Mesodermal cell (in vitro differentiated cells): Measurements from ENCODE around the gene TSPAN3.
A peak's percentile ranks its signal among the peaks of the same experiment; 100 is the strongest.

Source experiments
- H3K27ac ChIP-seq: 2 replicates; pipeline ENCODE4 v1.7.0; 2013; ENCODE audit warnings: mild to moderate bottlenecking, low read depth, low read length, moderate library complexity; ENCODE audit not compliant: severe bottlenecking
- H3K36me3 ChIP-seq: 2 replicates; pipeline ENCODE4 v1.7.1; 2013; ENCODE audit warnings: mild to moderate bottlenecking, low read length, moderate library complexity; ENCODE audit not compliant: control insufficient read depth, insufficient read depth
- H3K4me1 ChIP-seq: one replicate; pipeline ENCODE4 v1.7.1; 2013; ENCODE audit warnings: mild to moderate bottlenecking, low read length; ENCODE audit not compliant: insufficient read depth, control insufficient read depth, poor library complexity, severe bottlenecking
- H3K4me3 ChIP-seq: 2 replicates; pipeline ENCODE4 v1.7.0; 2013; ENCODE audit warnings: low read length, control low read depth, mild to moderate bottlenecking; ENCODE audit not compliant: insufficient read depth, poor library complexity, severe bottlenecking; ENCODE audit errors: extremely low read depth
- H3K9me3 ChIP-seq: 2 replicates; pipeline ENCODE4 v1.7.1; 2013; ENCODE audit warnings: mild to moderate bottlenecking, low read length, moderate library complexity; ENCODE audit not compliant: control insufficient read depth
- WGBS, 2 experiments: methylation state at CpG; one replicate each; pipeline ENCODE4 v1.1.5; 2013; ENCODE audit warnings: missing lambda C conversion rate in 2 of 2; ENCODE audit not compliant: insufficient coverage in 2 of 2; 5-methylcytosine and 5-hydroxymethylcytosine counted together

The TSPAN3 gene

DNA sequence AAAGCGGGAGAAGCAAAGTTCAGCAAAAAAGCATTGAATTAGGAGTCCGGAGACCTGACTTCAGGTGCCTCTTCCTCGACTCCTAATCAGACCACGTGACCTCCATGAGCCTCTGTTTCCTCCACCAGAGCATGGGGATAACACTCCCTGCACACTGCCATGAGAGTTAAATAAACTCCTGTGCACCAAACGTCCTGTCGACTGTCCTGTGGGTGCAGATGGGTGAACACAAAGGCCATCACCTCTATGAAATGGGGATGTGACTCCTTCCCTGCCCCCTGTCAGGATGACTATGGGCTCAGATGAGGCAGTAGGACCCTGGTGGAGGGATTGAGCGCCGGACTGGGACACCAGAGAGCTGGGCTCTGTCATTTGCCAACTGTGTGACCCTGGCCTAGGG is 13.5 kb upstream of the TSPAN3 start:
- no peaks in the 10 kb centered on the region for H3K9me3 ChIP-seq
- WGBS, 2 experiments: 94 to 97% methylated on average over 6 to 8 of the region's 8 CpGs
- H3K36me3 ChIP-seq: no peaks in the 10 kb centered on the region
- H3K4me1 ChIP-seq: no peaks in the 10 kb centered on the region
- no peak overlapping the region for H3K4me3 ChIP-seq
- H3K27ac ChIP-seq: no peak overlapping the region

DNA sequence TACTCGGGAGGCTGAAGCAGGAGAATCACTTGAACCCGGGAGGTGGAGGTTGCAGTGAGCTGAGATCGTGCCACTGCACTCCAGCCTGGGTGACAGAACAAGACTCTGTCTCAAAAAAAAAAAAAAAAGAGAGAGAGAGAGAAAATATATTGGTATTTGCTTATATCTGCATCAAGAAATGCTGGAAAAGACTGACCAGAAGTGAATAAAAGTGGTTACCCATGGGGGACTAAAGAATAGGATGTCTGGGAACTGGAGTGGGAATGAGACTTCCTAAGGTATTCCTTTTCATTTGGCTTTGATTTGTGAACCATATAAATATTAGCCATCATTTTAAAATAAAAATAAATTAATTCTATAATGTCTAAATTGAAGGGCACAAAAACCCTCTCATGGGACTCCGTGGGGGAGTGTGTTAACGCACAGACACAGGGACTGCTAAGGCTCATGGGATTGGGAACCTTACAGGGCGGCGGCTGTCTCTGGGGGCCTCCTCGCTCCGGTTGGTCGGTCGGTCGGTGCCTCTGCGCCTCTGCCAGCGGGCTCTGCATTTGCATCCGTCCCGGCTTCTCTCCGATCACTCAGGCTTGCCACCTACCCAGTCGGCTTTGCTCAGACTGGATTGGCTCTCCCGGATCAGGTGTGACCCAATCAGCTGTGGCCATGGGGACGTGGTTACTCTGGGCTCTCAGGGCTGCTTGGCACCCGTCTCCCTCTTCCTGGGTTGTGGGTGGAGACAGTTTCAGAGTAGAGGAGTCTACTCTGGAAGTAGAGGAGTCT is 12.7 kb upstream of the TSPAN3 start:
- WGBS, 2 experiments: 31 to 40% methylated on average over 18 of the region's 21 CpGs
- H3K36me3 ChIP-seq: no peaks in the 10 kb centered on the region
- H3K9me3 ChIP-seq: no peaks in the 10 kb centered on the region
- no peak overlapping the region for H3K4me3 ChIP-seq
- no peaks in the 10 kb centered on the region for H3K4me1 ChIP-seq
- H3K27ac ChIP-seq: no peak overlapping the region

DNA sequence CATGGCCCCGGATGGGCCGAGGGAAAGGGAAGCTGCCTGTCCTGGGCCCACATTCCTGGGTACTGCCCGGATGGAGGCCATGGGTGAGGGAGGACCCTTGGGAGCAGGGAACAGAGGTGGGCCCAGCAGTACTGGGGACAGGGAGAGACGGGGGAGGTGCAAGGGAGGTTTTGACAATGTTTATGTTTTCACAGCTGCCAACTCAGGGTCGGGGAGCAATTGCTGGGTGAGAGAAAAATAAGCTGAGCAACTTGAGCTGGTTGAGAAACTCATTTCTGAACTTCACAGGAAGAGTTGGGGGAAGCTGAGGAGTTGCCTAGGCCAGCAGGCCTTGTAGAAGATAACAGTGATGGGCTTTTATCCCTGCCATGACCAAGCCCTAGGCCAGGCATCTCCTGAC is 11.1 kb upstream of the TSPAN3 start:
- no peaks in the 10 kb centered on the region for H3K4me1 ChIP-seq
- WGBS, 2 experiments: 89 to 94% methylated on average over 5 of the region's 5 CpGs

DNA sequence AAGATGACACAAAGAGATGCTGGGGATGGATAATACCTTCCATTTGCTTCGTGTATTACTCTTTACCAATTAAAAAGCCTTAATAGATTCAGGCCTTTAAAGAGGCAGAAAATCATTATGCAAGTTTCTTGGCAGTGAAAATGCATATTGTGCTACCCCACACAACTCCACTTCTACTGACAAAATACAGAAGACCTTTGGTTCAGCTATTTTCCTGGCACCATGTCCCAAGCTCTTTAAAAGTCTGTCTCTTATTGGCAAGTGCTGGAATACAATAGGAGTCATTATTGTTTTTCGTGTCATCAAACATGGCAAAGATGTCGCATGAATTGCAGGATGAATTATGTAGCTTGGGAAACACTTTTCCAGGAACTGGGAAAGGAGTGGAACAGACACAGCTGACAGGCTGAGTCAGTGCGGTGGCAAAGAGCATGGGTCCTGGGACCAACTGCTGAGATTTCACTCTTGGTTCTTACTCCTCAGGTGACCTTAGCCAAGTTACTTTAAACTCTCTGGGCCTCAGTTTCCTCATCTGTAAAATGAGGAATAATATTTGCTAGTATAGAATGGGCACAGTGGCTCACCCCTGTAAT is 5.5 kb upstream of the TSPAN3 start:
- Histone ChIP-seq H3K36me3 (no peaks in the 10 kb centered on the region), H3K4me3 (no peak overlapping the region), H3K9me3 (no peaks in the 10 kb centered on the region), H3K4me1 (no peaks in the 10 kb centered on the region), H3K27ac (no peak overlapping the region)
- WGBS, 2 experiments: 93 to 95% methylated on average over 3 to 4 of the region's 4 CpGs

More for the DNA sequence above, 11.1 kb upstream of the TSPAN3 start:
- Histone ChIP-seq H3K27ac (no peak overlapping the region), H3K4me3 (no peak overlapping the region), H3K9me3 (no peaks in the 10 kb centered on the region), H3K36me3 (no peaks in the 10 kb centered on the region)

DNA sequence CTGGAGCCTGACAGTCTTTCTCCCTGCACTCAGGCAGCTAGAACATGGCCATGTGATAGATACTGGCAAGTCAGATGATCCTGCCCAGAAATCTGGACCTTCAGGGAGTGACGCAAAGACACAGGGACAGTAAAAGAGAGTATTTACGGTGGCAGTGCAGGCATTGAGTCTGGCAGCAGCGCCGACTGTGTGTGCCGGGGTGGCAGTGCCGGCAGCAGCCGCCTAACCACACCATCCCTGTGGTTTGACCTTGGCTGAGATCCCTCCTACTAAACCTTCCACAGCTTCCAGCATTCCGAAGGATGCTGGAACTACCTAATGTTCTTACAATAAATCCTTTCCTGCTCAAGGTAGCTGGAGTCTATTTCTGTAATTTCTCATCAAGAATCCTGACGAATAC is 4.6 kb upstream of the TSPAN3 start:
- Histone ChIP-seq H3K4me1 (no peaks in the 10 kb centered on the region), H3K9me3 (no peaks in the 10 kb centered on the region), H3K27ac (no peak overlapping the region), H3K4me3 (no peak overlapping the region), H3K36me3 (no peaks in the 10 kb centered on the region)
- WGBS, 2 experiments: 87 to 91% methylated on average over 7 of the region's 9 CpGs

DNA sequence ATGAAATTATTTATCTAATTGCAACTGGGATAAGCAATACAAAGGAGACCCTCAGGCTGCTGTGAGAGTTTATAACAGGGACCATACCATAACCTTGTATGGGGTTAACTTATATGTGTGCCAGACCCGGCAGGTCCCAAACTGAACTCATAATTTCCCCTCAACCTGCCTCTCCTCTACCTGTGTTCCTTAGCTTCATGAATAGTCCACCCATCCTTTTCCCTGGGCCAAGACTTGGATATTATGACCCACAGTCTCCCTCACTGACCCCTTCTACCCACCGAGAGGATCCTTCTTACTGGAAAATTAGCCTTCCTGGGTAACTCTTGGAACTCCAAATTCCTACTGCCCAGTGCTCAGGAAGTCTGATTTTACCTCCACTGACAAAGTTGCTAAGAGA is 3.4 kb upstream of the TSPAN3 start:
- WGBS, 2 experiments: 77% methylated on average over 2 of the region's 2 CpGs; no CpG with 5 or more reads in 1 of the 2 experiments
- Histone ChIP-seq H3K36me3 (peaks cover 3% of the 10 kb centered on the region), H3K27ac (no peak overlapping the region), H3K4me3 (no peak overlapping the region), H3K4me1 (peaks cover 2% of the 10 kb centered on the region), H3K9me3 (no peaks in the 10 kb centered on the region)

GRCh38 chr15:77071305-77072223 is 655 bp upstream of the TSPAN3 start:
- WGBS, 2 experiments: 85 to 89% methylated on average over 15 of the region's 15 CpGs
- Histone ChIP-seq H3K4me1 (peaks cover 6% of the 10 kb centered on the region), H3K36me3 (peaks cover 10% of the 10 kb centered on the region), H3K9me3 (no peaks in the 10 kb centered on the region), H3K4me3 (no peak overlapping the region), H3K27ac (no peak overlapping the region)

GRCh38 chr15:77070180-77070494 is 772 bp downstream of the TSPAN3 start:
- 0% methylated on average over 15 to 17 of the region's 18 CpGs for WGBS, 2 experiments
- Histone ChIP-seq H3K4me3 (peak overlapping the region; percentile 76), H3K27ac (peak overlapping the region; percentile 82), H3K4me1 (peaks cover 6% of the 10 kb centered on the region), H3K36me3 (peaks cover 10% of the 10 kb centered on the region), H3K9me3 (no peaks in the 10 kb centered on the region)

DNA sequence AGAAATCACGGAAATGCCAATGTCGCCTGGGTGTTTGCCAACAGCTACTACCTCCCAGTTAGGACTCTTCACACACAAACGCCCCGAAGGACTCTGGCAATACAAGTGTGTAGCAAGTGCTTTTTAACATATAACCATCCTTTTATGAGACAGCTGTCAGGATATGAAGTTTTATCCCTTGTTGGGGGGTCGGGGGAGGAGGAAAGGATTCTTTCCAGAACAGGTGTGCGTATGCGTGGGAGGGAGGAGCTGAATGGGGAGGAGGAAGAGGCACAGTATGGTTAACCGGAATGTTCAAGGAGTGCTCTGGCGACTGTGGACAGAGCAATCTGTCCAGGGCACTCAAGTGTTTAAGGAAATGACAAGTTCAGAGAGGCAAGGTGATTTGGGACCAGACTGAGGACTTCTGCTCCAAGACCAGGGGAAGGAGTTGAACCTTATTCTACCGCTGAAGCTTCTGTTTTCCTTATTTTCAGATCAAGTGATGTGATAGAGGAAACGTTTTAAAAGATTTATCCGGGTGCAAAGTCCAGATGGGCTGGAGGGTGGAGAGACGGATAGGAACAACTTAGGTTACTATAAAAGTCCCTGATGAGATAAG is 1.3 kb downstream of the TSPAN3 start:
- WGBS, 2 experiments: 43 to 48% methylated on average over 6 to 7 of the region's 13 CpGs
- H3K4me3 ChIP-seq: peak overlapping the region; percentile 76
- H3K27ac ChIP-seq: no peak overlapping the region
- peaks cover 9% of the 10 kb centered on the region for H3K4me1 ChIP-seq
- no peaks in the 10 kb centered on the region for H3K9me3 ChIP-seq
- H3K36me3 ChIP-seq: peaks cover 10% of the 10 kb centered on the region

GRCh38 chr15:77068633-77069032 is 2.3 kb downstream of the TSPAN3 start:
- H3K4me3 ChIP-seq: no peak overlapping the region
- H3K4me1 ChIP-seq: peaks cover 15% of the 10 kb centered on the region
- no peak overlapping the region for H3K27ac ChIP-seq
- H3K36me3 ChIP-seq: peaks cover 10% of the 10 kb centered on the region
- no peaks in the 10 kb centered on the region for H3K9me3 ChIP-seq
- WGBS, 2 experiments: 97 to 100% methylated on average over 3 to 5 of the region's 7 CpGs
